HG03558 (cell line): ENCODE results near the gene RPH3AL.
"Not testable (repeated sequence)": the region's sequence is repeated elsewhere in the genome, so short reads cannot be mapped to it uniquely, and the experiment has no call there.

Experiments
- ATAC-seq: cut with Tn5 transposase; IDR thresholded peaks from one replicate; pipeline ENCODE4 v1.9.1; 2021; ENCODE audit warnings: moderate number of reproducible peaks; ENCODE audit not compliant: unreplicated experiment; ENCODE audit errors: extremely low read depth

RPH3AL gene

DNA sequence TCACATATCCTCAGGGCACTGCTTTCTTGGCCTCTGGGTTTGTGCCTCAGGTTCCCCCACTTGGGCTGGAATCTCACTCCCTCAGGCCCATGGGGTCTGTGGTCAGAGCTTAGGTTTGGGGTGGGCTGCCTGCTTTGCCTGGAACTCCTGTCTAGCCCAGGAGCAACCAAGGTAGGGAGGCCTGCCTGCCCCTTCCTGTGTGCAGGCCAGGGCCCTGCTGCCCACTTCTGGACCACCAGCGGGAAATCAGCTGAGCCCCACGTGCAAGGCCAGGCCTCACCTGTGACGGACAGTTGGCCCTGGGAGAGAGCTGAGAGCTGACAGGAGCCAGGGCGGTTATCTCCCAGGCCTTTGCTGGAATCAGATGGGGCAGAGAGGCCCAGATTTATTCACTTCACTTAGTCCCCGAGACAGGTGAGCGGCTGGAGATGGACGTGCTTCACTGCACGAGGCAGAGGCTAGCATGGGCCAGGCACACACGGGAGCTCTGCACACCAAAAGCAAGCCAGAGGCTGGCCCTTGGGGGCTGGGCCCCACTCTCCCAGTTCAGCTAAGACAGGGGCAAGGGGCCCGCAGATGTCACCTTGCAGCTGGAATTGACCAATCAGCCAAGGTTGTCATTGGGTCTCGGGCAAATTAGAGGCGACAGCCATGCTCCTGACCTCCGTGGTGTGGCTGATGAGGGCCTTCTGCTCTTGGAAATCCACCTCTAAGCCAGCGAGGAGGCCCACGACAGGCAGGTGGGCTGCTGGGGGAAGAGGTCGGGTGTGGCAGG, 121.2 kb downstream of the RPH3AL start:
- ATAC-seq, result no peak

DNA sequence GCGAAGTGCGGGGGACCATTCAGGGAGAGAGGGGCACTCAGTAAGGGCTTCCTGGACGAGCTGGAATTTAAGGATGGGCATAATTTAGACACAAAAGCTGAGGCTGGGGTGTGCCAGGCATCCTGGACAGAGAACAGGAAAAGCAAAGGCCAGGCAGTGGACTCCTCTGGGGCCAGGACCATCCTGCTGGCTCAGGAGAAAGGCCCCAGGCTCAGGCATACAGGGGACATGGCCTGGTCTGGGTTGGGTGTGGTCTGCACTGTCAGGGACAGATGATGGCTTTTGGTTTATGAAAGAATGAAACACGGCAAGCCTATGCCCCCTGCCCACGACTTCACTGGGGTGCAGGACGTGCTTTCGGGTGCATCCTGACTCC, 122.2 kb downstream of the RPH3AL start:
- ATAC-seq, result no peak

DNA sequence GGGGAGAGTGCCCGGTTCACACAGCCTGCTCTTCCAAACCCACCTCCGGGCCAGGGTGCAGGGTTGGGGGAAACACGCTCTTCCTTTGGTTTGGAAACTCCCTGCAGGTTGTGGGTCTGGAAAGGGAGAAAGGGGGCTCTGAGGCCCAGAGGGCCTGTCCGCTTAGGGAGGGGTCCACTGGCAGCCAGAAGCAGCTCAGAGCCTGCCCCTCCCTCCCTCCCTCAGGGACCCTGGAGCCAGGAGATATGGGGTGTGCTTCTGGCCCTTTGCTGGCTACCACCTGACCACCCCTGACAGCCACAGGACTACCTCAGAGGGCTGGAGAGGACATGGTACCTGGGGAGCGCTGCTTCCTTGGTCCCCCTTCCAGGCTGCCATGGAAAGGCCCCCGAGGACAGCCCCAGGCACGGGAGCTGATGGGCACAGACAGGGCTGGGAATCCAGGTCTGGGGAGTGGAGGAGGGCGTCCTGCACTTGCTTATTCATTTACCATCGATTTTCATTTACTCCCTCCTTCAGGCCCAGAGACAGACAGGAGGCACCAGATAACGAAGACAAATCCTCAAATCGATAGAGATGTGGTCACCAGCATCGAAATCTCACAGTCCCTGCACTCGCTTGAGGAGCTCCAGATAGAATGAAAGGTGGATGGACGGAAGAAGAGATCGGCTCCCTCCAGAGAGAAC, 122.8 kb downstream of the RPH3AL start:
- ATAC-seq, result no peak

DNA sequence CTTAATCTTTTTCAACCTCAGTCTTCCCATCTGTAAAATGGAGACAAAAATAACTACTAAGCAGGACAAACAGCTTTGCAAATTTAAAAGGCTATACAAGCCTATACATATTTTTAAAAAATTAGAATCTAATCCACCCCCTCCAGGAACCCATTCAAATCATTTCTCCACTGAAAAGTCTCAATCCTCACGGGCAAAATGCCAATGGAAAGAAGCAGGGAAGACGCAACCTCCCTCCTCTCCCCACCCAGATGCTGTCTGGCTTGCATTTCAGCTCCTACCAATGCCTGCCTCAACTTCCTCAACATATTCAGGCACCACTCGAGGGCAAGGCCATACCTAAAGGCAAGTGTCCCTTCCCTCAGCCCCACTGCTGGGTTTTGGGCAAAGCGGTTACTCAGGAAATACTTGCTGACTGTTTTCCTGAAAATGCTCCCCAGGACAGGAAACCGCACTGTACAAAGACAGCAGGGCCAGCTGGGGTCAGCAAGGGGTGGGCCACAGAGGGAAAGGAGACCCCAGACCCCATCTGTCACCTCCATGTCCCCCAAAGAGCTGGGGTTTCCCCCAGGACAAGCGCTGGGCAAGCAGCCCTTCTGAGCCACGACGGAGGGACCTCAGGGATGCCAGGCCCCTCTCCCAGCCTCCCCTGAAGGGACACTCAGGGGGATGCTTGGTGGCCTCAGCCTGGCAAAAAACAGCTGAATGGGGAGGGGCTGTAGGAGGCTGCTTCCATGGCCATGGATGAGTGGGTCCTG, 123.5 kb downstream of the RPH3AL start:
- no peak for ATAC-seq

DNA sequence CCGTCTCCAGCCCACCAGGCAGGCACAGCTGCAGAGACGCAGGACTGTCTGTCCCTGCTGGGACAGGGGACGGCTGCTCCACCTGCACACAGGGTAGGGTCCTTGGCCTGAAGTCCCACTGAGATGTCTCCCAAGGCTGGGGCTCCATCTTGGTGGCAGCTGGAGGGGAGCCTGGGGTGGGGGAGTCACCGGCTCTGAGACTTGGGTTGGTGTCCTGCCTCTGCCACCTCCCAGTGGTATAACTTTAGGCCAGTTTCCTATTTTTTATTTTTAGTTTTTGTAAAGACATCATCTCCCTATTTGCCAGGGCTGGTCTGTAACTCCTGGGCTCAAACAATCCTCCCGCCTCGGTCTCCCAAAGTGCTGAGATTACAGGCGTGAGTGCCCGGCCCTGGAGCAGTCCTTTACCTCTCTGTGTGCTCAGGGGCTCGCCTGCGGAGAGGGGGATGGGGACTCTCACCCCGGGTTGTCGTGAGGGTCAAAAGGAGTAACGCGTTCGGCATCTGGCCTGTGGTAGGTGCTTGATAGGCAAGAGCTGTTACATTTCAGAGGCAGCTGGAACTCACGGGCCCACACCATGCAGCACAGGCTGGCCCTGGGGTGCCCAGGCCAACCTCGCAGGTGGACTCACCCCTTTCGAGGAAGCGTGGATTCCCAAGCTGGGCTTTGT, 124.5 kb downstream of the RPH3AL start:
- ATAC-seq, result no peak

DNA sequence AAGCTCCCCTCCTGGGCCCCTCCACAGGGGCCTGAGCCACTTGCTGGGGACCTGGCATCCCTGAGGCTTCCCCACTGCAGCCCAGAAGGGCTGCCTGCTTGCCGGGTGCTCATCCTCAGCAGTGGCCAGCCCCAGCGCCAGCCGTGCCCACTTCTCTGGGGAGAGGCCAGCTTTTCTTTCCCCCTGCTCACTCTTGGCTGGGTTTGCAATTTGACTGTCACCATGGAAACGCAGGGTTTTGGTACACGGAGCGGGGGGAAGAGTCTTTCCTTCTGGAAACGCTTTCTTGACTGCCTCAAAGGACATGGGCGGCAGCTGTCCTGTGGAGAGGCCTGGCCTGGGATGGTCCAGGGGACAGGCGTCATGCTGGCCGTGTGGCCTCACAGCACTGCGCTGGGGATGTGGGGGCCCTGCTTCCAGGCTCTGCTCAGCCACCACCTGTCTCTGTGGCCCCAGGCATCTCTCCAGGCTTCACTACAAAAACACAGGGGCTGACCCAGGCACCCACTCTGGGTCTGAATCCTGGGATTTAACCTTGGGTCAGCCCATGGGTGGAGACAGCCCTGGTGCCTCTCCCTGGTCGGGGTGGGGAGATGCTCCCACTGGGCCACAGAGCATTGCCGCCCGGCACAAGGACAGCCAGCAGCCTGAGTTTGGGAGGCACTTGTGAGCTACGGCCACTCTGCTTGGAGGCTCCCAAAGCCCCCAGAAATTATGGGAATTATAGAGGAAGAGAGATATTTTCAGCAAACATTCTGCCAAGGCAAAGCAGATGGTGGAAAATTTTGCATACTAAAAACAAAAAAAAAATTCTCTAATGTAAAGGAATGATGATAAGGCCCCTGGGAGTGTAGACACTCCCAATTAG, 125.3 kb downstream of the RPH3AL start:
- no peak for ATAC-seq

DNA sequence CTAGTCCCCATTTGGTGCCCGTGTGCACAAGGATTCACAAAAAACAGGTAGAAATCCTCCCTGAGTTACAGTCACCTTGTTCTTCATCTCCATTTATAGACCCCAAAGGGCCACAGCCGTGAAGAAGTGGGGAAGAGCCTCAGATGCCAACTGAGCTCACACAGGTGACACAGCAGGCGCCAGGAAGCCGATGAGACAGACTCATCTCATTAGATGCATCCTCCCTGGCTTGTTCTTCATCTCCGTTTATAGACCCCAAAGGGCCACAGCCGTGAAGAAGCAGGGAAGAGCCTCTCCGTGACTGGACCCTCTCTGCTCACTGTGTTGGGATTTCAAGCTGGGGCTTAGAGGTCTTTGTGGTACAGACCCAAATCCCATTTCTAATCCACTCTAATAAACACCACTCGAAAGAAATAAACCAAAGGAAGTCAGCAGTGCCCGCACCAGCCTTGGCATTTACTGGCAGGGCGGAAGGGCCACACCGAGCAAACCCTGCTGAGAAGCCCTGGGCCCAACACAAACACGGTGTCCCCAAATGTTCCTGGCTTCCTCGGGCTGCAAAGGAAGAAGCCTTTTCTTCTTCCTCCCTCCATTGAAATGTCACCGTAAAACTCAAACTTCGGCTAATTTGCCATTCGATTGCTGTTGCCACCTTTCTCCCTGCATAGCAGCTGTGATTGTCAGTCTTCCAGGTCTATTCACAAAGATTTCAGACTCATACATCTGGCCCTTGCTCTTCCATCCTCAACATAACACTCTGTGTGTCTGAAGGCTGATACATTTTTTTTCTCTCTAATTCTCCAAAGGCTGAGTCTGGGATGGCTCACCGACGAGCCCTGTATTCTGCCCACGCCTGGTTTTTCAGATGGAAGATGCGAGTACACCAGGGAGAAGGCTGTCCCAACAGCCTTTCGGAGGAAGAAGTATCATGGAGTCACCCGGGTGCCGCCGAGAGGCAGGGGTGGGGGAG, 126.2 kb downstream of the RPH3AL start:
- ATAC-seq, result no peak

DNA sequence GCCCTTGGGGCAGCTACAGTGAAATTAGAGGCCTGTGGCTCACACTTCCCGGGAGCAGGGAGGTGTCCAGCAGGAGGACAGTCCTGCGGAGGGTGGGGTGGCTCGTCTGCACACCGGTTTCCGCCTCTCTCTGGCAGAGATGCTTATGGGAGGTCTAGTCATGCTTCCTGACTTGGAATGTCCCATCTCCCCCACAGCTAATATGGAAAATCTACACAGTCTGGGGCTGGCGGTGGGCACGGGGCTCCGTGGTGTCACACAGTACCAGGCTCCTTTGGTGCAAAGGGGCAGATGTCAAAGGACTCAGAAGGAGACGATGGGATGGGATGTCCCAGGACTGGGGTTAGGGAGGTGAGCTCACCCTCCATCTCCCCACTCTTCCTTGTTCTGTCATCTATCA, 127.1 kb downstream of the RPH3AL start:
- no peak for ATAC-seq

DNA sequence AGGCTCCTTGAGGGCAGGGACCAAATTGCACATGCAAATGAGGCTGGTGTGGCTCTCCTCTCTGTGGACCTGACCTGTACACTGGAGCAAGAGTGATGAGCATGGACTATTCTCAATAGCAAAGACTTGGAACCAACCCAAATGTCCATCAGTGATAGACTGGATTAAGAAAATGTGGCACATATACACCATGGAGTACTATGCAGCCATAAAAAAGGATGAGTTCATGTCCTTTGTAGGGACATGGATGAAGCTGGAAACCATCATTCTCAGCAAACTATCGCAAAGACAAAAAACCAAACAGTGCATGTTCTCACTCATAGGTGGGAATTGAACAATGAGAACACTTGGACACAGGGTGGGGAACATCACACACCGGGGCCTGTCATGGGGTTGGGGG, 128.0 kb downstream of the RPH3AL start:
- not testable (repeated sequence) for ATAC-seq

DNA sequence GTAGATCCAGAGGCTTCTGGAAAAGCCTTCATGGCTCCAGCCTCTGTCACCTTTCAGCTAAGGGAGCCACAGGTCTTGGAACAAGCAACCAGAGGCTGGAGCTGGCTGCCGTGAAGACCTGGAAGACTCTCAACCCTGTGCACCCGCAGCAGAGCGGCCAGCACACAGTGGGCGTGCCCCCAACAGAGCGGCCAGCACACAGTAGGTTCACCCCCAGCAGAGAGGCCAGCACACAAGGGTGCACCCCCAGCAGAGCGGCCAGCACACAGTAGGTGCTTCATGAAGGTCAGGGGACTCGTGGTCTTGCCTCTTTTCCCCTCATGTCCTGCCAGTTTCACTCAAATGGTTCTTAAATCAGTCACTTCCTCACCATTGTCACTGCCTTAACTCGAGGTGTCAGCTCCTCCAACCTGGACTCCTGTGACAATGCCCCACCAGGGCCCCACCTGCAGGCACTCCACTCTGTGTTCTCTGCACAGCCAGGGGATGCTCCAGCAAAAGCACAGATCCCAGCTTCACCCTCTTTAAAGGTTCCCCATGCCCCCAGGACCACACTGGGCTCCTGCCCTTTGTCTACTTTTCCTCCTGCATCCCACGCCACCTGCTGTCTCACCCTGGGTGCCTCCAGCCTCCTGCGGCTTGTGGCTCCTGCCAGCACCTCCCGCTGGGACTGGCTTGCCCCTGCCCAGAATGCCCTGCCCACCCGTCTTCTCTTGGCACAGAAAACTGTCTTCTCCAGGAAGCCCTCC, 128.7 kb downstream of the RPH3AL start:
- no peak for ATAC-seq

DNA sequence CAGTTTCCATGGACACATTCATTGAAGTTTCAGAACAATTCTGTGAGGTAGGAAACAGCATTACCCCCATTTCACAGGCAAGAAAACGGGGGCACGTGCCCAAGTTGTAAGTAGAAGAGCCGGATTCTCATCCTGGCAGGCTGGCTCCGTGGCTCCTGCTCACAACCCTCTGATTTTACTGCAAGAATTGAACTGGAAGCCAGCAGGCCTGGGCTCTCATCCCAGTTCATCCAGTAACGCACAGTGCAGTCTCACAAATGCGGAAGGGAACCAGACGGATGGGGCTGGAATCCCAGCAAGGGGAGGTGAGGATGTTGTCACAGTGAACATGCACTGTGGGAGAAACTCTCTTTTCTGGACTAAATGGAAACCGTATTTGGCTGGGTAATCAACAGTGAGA, 130.4 kb downstream of the RPH3AL start:
- no peak for ATAC-seq

DNA sequence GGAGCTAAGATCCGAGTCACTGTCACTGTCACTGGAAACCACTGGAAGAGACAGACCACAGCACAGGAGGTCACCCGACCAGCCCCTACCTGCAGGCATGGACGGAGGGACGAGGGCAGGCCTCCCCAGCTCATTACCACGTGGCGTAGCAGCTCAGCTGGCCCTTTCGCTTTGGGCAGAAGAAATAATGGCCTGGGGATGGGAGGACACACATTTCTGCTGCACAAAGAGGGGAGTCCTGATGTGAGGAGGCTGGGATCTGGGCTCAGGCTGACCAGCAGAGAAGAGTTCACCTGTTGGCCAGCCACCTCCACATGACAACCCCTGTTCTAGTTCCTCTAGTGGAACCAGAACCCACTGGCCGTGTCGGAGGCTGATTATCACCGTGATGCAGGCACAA, 132.9 kb downstream of the RPH3AL start:
- ATAC-seq, result no peak

DNA sequence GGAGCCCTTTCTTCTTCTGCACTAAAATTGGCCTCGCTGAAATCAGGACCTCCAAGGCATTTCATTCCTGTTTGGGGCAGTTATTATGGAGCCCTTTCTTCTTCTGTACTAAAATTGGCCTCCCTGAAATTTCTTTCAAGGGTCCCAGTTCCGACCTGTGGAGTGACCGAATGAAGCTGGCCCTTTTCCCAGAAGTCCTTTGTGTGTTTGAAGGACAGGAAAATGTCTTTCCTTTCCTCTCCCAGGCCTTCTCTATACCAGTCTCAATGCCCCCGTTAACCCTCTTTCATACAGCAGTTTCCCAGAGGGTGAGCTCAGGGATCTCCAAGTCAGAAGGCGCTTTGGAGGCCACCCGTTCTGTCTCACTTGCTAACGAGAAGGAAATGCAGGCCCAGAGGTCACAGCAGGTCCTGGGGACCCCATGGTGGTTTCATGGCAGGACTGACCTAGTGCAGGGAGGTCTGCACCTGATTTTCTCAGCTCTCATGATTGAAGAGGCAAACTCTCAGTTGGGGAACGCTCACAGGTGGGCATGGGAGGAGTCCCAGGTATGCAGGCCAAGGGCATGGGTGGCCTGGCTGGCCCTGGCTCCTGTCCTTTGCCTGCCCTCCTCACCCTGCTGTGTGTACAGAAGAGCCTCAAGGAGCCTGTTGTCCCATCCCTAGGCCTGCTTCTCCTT, 134.0 kb downstream of the RPH3AL start:
- ATAC-seq, result no peak

DNA sequence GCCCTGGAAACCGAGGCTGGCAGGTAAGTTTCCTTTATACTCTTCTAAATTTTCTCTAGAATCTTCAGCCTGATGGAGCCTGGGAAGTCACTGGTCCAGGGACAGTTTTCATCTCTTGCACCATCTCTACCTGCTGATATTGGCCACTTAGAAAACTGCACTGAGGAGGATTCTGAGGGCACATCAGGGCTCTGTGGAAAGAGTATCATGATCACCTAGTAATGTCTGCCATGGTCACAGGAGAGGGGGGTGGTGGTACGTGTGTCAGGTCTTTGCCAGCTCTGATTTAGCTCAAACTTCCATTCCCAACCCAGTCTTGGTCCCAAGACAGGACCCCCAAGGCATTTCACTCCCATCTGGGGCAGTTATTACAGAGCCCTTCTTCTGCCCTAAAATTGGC, 136.0 kb downstream of the RPH3AL start:
- ATAC-seq, result no peak

DNA sequence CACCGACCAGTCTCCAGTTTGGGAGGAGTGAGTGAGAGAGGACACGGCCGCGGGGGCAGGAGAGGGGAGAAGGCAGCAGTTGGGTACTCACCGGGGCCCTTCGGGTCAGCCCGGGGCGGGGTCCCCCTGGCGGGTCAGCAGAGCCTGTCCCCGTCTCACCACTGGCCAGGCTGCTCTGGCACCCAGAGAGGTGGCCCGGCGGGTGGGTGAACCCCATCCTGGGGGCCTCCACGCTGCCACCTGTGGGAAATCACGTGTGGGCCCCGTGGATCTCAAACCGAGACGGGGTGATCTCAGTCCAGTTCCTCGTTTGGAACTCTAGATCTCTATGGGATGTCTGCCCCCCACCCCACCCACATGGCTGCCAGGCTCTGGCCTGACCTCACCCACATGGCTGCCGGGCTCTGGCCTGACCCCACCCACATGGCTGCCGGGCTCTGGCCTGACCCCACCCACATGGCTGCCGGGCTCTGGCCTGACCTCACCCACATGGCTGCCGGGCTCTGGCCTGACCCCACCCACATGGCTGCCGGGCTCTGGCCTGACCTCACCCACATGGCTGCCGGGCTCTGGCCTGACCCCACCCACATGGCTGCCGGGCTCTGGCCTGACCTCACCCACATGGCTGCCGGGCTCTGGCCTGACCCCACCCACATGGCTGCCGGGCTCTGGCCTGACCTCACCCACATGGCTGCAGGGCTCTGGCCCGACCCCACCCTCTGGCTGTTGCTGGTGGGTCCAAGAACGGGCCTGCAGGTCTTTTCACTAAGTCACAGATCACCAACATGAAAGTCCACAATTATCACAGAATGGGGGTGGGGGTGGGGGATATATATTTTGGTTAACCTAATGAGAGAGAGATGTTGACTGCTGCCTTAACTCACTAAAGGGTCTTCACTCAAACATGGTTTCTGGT, 136.8 kb downstream of the RPH3AL start:
- ATAC-seq, result not testable (repeated sequence)

DNA sequence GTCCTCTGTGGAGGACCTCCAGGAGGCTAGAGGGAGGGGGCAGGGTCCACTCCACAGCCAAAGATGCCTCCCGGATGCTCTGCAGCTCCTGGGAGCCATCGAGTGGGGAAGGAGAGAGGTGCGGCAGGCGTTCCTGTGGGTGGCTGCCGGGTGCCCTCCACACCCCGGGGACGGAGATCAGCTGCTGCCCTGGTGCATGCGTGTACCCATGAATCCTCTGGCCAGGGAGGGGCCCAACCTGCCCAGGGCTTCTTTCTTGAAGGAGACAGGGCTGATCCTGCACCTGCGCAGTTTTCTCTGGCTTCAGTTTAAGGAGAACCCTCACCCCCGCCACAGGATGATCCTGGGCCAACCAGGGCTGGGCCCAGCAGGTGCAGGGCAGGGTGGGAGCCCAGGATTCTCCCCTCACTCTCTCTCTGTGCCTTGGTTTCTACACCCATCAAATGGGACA, 137.7 kb downstream of the RPH3AL start:
- no peak for ATAC-seq
